ENCODE data around the gene RPUSD3.

DNA sequence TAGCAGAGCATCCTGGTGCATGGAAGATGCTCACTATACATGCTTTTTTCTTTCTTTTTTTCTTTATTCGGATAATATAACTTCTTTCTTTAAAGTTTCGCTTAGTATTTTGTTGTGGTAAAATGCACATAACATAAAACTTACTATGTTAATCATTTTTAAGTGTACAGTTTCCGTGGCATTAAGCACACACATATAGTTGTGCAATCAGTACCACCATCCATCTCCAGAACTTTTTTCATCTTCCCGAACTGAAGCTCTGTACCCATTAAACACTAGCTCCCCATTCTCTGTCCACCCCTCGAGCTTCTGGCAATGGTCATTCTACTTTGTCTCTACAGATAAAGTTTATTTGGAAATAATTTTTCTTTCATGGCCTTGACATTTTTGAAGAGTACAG is 45.6 kb upstream of the RPUSD3 start:
- TF ChIP-seq, protein P1, sequence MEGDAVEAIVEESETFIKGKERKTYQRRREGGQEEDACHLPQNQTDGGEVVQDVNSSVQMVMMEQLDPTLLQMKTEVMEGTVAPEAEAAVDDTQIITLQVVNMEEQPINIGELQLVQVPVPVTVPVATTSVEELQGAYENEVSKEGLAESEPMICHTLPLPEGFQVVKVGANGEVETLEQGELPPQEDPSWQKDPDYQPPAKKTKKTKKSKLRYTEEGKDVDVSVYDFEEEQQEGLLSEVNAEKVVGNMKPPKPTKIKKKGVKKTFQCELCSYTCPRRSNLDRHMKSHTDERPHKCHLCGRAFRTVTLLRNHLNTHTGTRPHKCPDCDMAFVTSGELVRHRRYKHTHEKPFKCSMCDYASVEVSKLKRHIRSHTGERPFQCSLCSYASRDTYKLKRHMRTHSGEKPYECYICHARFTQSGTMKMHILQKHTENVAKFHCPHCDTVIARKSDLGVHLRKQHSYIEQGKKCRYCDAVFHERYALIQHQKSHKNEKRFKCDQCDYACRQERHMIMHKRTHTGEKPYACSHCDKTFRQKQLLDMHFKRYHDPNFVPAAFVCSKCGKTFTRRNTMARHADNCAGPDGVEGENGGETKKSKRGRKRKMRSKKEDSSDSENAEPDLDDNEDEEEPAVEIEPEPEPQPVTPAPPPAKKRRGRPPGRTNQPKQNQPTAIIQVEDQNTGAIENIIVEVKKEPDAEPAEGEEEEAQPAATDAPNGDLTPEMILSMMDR (IDR thresholded peaks at IDR 0.05), result no peak
- no peak for TF ChIP-seq POLR2A (IDR thresholded peaks at IDR 0.05)
